Measurements from ENCODE around the gene ATRIP.
"Not testable (repeated sequence)": the region's sequence is repeated elsewhere in the genome, so short reads cannot be mapped to it uniquely, and the experiment has no call there.

ATRIP gene

DNA sequence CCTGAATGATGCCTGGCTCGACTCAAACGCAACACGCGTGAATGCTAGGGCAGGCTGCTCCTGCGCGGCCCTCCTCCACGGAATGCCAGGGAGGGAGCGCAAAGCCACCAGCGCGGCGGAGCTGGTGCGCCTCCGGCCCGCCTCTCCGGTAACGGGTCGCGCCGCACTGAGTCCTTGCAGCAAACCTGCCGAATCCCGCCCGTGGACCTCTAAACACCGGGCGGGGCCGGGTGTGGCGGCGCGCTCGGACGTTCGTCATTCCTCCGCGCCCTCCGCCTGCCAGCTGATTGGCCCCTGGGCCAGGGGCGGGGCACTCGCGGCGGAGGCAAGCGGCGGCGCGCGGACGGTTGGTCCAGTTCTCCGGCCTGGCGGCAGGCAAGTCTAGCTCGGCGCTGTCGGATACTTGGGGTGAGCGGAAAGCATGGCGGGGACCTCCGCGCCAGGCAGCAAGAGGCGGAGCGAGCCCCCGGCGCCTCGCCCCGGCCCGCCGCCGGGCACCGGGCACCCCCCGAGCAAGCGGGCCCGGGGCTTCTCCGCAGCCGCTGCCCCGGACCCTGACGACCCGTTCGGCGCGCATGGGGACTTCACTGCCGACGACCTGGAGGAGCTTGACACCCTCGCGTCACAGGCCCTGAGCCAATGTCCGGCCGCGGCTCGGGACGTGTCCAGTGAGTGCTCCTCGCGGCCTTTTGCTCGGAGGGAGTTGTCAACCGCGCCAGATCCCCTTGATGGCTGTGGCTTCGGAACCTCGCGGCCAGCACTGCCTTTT lies at the start of gene ATRIP:
Gene ATRIP, plus strand, starts transcription at position 313 of the 769 bp plus-strand sequence. Its CDS starts 109 bp downstream, at position 422.
- DNase-seq: peak; percentile 55 to 71

GRCh38 chr3:48397767-48398681 lies 48.5 kb upstream of the ATRIP start:
- DNase-seq: no peak

DNA sequence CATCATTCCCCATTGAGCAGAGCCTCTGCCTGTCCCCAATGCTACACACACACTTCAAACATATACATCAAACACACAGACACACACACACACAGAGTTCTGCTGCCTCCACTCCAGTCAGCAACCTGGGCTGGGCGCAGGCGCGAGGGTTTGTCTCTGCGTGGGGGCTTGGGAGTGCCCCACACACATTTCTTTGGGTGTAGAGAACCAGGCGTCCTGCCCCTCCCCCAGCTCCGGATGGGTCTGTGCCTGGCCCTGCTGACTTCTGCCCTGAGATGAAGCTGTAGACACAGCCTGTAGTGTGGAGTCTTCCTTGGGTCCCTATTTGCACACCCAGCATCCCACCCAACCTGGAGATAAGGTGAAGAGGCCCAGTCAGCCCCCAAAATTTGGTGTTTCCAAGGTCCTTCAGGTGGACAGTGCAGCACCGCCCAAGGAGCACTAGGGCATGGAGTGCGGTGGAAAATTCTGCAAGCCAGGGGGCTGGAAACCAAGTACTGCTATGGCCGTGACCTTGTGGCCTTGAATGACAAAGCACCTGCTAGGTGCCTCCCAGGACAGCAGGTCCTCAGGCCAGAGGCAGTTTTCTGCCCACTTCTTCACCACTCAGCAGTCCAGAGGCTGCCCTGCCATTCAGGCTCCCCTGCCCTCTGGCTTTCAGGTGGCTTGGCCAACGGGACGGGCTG lies 47.7 kb upstream of the ATRIP start:
- DNase-seq: no peak

DNA sequence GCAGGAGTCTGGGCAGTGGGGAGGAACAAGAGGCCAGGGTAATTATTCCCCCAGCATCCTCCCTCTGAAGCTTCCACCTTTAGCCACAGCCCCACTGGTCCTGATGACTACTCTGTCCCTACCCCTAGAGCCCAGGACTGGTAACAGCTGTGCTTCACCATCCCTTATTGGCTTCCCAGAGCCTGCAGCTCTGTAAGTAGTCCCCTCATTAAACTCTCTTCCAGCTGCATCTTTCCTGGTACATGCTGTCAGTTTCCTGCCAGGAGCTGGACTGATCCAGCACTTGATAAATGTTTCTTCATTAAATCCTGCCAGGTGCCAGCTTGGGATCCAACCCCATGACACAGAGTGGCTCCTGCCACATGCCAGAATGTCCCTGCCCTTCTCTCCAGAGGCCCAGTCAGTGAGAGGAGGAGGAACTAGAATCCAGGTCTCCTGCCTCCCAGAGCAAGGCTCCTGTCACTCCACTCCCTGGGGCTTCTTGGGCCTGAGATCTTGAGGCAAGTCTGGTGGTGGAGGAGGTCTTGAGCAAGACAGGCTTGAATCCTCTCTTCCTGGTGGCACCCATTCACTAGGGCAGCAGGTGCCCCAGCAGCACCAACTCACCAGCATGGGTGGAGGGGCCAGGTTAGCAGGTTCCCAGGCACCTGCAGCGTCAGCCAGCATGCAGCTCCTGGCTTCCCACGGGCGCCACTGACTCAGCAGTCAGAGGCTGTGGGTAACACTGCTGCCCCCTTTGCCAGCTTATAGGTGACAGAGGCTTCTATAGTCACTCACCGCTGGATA lies 47.0 kb upstream of the ATRIP start:
- no peak for DNase-seq

DNA sequence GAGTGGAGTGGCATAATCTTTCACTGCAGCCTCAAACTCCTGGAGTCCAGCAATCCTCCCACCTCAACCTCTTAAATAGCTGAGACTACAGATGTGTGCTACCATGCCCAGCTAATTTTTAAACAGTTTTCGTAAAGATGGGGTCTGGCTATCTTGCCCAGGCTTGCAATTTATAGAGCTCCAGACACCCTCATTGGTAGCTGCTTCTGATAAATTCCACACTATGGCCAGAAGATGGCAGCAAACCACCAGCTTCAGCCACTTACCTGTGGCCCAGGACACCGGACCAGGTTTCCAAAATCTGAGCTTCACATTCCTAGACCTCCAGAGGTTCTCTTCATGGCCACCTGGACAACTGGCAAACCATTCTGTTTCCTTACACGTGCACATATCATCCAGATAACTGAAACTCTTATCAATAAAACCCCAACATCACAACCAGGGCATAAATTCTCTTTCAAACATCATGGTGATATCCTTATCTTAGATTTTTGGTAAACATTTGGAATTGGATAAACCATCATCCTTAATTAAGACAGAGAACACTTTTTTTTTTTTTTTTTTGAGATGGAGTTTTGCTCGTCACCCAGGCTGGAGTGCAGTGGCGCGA lies 45.6 kb upstream of the ATRIP start:
- peak in 1 of 2 experiments; percentile 59 for DNase-seq

DNA sequence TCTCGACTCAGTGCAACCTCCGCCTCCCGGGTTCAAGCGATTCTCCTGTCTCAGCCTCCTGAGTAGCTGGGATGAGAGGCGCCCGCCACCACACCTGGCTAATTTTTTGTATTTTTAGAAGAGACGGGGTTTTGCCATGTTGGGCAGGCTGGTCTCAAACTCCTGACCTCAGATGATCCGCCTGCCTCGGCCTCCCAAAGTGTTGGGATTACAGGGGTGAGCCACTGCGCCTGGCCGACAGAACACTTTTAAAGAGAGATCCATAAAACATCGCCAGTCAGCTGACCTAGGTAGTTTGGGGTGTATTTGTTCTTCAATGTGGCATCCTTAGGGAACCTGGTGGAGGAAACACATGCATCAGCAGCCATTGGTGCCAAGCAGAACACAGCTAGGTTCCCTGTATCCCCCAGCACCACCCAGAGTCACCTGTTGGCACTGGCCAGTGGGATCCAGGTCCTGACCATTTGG lies 45.1 kb upstream of the ATRIP start:
- not testable (repeated sequence) for DNase-seq

GRCh38 chr3:48402281-48402732 lies 44.2 kb upstream of the ATRIP start:
- DNase-seq: no peak

DNA sequence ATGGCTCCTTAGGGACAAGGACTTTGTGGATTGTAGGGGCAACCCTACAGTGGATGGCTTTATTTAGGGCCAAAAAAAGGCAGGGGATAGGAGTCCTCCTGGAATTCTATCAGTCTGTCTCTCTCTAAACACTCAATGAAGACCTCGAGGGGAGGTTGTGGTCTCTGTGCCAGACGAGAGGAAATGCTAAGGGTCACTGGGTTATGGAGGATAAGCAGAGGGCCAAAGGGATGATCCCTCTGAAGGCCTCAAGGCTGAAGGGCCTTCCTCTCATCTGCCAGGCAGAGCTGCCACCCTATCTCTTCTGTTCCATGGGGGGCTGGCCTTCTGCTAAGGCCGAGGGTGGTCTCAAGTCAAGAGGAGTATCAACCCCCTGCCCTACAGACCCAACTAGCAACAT lies 43.6 kb upstream of the ATRIP start:
- no peak for DNase-seq

- no peak for DNase-seq
Observed at GRCh38 chr3:48403533-48404439, 42.8 kb upstream of the ATRIP start.

DNA sequence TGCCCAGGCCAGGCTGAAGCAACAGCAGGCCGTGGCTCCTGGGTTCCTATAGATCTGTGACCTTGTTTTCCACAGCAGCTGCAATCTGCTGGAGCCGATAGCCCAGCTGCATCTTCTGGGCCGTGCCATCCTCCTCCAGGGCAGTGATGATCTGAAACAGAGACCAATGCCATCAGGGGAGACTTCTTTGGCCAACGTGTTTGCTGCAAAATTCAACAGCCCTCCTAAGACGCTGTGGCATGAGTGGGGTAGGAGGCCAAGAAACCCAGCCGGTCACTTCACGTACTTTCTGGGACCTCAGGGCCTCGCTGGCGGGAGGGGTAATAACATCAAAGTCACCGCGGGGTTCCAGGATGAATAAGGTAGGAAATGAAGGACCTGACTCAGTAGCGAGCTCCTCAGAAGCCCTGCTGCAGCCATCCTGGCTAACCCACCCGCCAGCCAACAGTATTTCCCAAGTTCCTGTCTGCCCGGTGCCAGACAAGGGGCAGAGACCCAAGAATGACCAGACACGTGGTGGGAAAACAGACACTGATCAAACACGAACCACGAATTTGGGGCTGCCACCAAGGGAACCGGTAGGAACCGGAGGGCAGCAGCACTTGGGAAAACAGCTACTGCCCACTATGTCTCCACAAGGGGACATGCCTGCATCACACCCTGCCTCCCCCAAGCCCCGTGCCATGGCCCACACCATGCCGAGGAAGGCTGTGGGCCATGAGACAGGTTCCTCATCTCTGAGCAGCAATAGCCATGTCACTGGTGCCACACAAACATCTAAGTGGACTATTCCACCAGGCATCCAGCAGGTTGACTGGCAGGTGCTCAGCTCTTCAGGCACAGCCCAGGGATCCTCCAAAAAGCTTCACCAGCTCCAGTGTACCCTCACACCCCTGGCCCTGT lies 41.8 kb upstream of the ATRIP start:
- no peak for DNase-seq

- DNase-seq: no peak
Observed at GRCh38 chr3:48405343-48405881, 41.1 kb upstream of the ATRIP start.

DNA sequence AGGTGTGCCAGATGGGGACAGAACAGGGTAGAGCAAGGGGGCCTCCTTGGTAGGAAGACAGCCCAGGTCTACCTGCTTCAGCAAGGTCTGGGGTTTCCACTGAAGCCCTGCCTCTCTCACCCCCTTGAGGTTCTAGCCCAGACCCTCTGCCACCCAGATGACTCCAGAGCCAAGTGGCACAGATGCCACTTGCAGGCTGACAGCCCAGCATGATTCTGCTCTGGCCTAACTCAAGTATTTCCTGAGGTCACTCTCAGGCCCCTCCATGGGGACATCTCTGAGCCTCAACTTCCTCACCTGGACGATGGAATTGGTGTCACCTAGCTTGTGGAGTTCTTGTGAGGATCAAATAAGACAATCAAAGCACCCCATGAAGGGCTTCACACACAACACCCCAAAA lies 40.6 kb upstream of the ATRIP start:
- no peak for DNase-seq

DNA sequence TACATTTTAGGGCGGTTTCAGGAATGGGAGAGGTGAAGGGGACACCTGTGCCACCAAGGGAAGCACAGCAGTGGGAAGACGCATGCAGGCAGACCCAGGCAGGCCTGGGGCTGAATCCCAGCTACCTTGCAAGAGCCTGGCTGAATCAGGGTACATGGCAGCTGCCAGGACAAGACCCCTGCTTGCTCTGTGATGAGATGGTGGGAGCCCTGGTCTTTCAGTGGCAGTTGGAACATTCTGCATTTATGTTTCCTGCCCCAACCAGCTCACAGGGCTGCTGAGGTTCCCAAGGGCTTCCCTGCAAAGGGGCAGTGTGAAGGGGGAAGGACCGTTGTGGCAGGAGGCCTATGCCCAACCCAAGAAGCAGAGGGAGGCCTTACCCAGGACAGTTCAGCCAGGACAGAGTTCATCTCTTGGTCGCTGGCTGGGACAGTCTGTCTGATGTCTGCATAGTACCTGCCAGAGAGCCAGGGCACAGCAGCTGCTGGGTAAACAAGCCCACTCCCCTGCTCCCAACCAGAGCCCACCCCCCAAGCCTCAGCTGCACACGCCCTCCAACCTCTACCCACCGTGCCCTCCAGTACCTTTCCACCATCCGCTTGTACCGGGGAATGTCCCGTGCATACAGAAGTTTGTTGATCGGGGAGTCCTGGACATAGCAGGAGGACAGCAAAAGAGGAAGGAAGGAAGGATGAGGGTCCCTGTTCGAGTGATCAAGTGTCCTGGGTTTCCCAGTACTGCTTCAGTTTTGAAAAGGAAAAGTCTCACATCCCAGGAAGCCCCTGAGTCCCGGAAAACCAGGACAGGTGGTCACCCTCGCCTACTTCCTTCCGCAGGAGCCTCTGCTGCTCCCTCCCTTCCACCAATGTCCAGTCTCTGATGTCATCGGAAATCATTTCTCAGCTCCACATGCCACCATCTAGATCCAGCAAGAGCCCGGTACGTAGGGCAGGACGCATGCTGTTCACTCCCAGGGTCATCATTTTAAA lies 39.8 kb upstream of the ATRIP start:
- no peak for DNase-seq

DNA sequence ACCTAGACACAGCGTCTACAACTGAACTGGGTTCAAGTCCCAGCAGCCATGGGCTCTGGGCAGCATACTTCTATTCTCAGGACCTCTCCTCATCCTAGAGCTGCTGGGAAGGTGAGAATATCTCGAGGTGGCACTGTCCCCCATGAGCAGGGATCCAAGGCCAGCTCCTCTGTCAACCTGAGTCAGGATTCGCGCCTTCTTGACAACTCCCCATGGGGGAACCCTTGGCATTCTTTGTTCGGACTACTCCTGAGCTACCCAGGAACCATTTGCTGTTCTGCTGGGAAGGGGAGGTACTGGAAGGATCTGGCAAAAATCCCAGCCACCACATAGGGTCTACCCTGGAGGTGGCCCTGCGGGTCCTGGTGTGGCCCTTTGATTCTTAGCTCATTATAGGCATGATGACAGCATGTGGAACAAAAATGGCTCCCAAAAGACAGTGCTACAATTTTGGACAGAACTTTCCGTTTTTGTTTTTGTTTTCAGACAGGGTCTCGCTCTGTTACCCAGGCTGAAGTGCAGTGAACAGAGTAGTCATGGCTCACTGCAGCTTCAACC lies 38.9 kb upstream of the ATRIP start:
- no peak for DNase-seq

DNA sequence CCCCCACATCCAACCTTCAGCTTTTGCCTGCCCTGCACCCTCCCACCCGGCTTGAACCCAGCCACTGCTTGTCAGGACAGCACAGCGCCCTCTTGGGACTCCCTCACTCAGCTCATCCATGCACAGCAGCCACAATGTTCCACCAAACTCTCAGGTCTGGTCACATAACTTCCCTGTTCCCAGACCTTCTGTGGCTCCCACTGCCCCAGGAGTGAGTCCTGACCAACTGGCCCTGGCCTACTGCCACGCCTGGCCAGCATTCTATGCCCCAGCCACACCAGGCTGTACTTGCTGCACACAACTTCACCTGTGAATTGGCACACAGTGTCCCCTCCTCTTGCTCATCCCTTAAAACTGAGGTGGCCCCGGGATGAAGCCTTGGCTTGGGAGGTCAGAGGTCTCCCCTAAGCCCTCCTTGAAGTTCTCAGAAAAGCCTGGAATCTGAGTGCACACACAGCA lies 37.7 kb upstream of the ATRIP start:
- no peak for DNase-seq

GRCh38 chr3:48409291-48410201 lies 37.0 kb upstream of the ATRIP start:
- DNase-seq: no peak
